Choroid plexus epithelial cell (primary cell): Measurements from ENCODE around the gene CAPN14.

ENCODE experiments used
- DNase-seq: peaks from one replicate; pipeline ENCODE4 v3.0.0-alpha.2; 2010; ENCODE audit warnings: low read depth
- H3K4me3 ChIP-seq: 2 replicates; pipeline ENCODE4 v1.5.1; 2011; ENCODE audit warnings: low read depth, mild to moderate bottlenecking, control low read depth, low read length, moderate library complexity
- TF ChIP-seq, protein P1 (sequence below): conservative IDR thresholded peaks from 2 replicates; pipeline ENCODE4 v1.5.1; 2011; ENCODE audit warnings: low read depth, mild to moderate bottlenecking, control low read depth, inconsistent platforms, low read length, moderate library complexity

Gene CAPN14

GRCh38 chr2:31241625-31242270 is 24.4 kb upstream of the CAPN14 start:
- TF ChIP-seq, protein P1, sequence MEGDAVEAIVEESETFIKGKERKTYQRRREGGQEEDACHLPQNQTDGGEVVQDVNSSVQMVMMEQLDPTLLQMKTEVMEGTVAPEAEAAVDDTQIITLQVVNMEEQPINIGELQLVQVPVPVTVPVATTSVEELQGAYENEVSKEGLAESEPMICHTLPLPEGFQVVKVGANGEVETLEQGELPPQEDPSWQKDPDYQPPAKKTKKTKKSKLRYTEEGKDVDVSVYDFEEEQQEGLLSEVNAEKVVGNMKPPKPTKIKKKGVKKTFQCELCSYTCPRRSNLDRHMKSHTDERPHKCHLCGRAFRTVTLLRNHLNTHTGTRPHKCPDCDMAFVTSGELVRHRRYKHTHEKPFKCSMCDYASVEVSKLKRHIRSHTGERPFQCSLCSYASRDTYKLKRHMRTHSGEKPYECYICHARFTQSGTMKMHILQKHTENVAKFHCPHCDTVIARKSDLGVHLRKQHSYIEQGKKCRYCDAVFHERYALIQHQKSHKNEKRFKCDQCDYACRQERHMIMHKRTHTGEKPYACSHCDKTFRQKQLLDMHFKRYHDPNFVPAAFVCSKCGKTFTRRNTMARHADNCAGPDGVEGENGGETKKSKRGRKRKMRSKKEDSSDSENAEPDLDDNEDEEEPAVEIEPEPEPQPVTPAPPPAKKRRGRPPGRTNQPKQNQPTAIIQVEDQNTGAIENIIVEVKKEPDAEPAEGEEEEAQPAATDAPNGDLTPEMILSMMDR = no peak
- no peak overlapping the region for H3K4me3 ChIP-seq
- DNase-seq = no peak

DNA sequence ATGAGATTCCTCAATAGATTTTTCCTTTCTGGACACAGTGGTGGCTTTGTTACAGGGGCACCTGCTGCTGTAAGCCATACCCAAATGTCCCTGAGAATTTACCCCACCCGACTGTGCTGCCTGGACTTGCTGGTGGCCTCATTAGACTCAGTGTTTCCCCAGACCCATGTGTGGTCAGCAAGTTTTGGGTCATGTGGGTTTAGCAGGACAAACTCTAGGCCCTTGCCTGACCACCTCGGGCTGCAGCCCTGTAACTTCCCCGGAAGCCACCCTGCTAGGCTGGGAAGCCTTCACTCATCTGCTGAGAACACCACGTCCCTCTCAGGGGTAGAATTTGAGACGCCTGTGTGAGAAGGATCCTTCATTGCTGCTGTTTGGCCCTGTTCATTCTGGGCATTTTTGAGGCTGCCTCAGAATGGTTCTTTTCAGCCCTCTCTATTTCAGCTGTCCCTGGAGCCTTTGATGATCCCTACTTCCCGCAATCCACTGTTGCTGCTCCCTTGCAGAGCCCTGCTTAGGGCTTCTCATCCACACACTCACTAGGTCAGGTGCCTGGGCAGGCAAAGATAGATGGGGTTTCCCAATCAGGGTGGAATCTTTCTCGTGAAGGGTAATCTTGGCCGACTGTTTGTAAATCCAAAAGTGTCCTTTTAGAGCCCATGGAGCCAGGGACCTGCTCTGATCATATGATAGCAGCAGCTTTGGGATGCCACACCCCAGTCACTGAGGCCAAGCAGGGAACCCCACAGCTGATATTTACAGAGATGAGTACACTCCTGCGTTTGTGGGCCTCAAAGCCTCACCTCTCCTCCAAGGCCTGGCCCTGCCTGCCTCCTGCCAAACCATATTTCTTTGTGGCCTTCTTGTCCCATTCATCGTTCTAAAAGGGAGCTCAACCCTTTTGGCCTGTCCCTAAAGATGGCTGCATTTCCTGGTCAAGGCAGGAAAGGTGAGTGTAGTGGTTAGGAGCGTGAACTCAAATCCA is 23.4 kb upstream of the CAPN14 start:
- peak; percentile 29 for DNase-seq
- no peak overlapping the region for H3K4me3 ChIP-seq
- TF ChIP-seq, protein P1 = no peak

DNA sequence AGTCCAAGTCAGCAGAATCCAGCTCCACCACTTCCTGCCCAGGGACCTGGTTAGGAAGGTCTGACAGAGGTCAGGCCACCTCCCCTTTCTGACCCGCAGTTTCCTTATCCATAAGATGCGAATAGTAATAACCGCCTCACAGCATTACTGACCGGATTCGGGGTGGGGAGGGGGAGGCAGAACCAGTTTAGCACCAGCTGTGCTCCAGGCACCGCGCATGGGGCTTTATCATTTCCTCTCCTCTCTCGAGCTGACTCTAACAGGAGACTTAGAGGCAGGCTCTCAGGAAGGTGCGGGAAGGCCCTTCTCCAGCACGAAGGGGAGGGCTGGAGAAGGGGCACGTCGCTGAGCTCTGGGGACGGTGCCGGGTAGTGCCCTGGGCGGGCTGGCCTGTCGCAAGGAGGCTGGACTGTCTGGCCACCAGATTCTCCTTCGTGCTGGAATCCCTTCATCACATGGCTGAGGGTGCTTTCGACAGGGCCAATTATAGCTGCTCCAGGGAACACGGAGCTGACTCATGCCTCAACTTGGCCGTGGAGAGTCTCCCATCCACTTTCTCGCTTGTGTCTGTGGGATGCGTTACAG is 22.4 kb upstream of the CAPN14 start:
- no peak overlapping the region for H3K4me3 ChIP-seq
- TF ChIP-seq, protein P1 = no peak
- DNase-seq = peak; percentile 75

- no peak overlapping the region for H3K4me3 ChIP-seq
- no peak for DNase-seq
- TF ChIP-seq, protein P1 = no peak
Observed at GRCh38 chr2:31238906-31239592, 21.7 kb upstream of the CAPN14 start.

- H3K4me3 ChIP-seq = no peak overlapping the region
- TF ChIP-seq, protein P1 = no peak
Observed at GRCh38 chr2:31238126-31238905, 21.0 kb upstream of the CAPN14 start.

More at GRCh38 chr2:31238126-31238905, 21.0 kb upstream of the CAPN14 start:
- DNase-seq = no peak
